ENCODE results near the gene ATXN10. TPM values are rescaled to one million over a fixed set of nuclear protein-coding genes. Genes with fewer than 3 reads are reported as not detected.

The ATXN10 gene
- total and polyA plus RNA-seq, 2 of the 8 experiments (the other 6 are each of a cell fraction or from before 2014, with no cell fraction given) = 134 to 210 TPM

GRCh38 chr22:45775569-45776312, 104.1 kb downstream of the ATXN10 start (continued):
- TF ChIP-seq GABPA (IDR thresholded peaks at IDR 0.05; ENCODE audit: borderline replicate concordance, insufficient read depth, low read length) = no peak

Data from H1 (cell line).